HFF-Myc (cell line): ENCODE data around the gene PALM2AKAP2.

ENCODE experiments used
- DNase-seq: peaks from one replicate; pipeline ENCODE4 v3.0.0-alpha.2; 2011; ENCODE audit warnings: low read depth; ENCODE audit errors: extremely low read depth
- H3K4me3 ChIP-seq: replicated peaks from 2 replicates; pipeline ENCODE4 v1.5.1; 2011; ENCODE audit warnings: low read depth, mild to moderate bottlenecking, control low read depth, low read length
- CTCF ChIP-seq: IDR thresholded peaks from 2 replicates; pipeline ENCODE4 v1.5.1; 2012; ENCODE audit warnings: mild to moderate bottlenecking, low read depth, low read length, control low read depth; ENCODE audit errors: missing control alignments

Gene PALM2AKAP2

GRCh38 chr9:109779711-109780452 lies at the start of gene PALM2AKAP2:
PALM2AKAP2 (plus strand) TSS chr9:109780198; CDS start chr9:109780489, 291 bp downstream.
- TF ChIP-seq CTCF: no peak
- peak; percentile 30 for DNase-seq

GRCh38 chr9:109730228-109730627 lies 49.8 kb upstream of the PALM2AKAP2 start:
- no peak for DNase-seq
- no peak for TF ChIP-seq CTCF
- H3K4me3 ChIP-seq: no peak overlapping the region

More at GRCh38 chr9:109779711-109780452, at the start of gene PALM2AKAP2:
- peak within 1 kb of the TSS; percentile 66 for H3K4me3 ChIP-seq

GRCh38 chr9:109733690-109734089 lies 46.3 kb upstream of the PALM2AKAP2 start:
- no peak overlapping the region for H3K4me3 ChIP-seq
- no peak for DNase-seq
- no peak for TF ChIP-seq CTCF

GRCh38 chr9:109734814-109735213 lies 45.2 kb upstream of the PALM2AKAP2 start:
- no peak for TF ChIP-seq CTCF

GRCh38 chr9:109735801-109736200 lies 44.2 kb upstream of the PALM2AKAP2 start:
- no peak overlapping the region for H3K4me3 ChIP-seq
- no peak for TF ChIP-seq CTCF
- DNase-seq: no peak

More at GRCh38 chr9:109734814-109735213, 45.2 kb upstream of the PALM2AKAP2 start:
- no peak overlapping the region for H3K4me3 ChIP-seq
- no peak for DNase-seq

- no peak for DNase-seq
- no peak for TF ChIP-seq CTCF
- H3K4me3 ChIP-seq: no peak overlapping the region
Measured at GRCh38 chr9:109737295-109737694, 42.7 kb upstream of the PALM2AKAP2 start.

- DNase-seq: no peak
- no peak overlapping the region for H3K4me3 ChIP-seq
- TF ChIP-seq CTCF: no peak
Measured at GRCh38 chr9:109739760-109740159, 40.2 kb upstream of the PALM2AKAP2 start.
